OCI-LY1 (cell line): ENCODE results near the gene ANKRD27.

Source experiments
- CTCF ChIP-seq: fragments of 200-600 bp; sonication (generic), shearing (Covaris generic); IDR thresholded peaks from 2 replicates; pipeline ENCODE4 v1.5.1; 2017; ENCODE audit warnings: mild to moderate bottlenecking, antibody characterized with exemption, low read length, moderate library complexity, mixed read lengths
- EZH2 ChIP-seq: fragments of 200-600 bp; sonication (generic), shearing (Covaris generic); IDR thresholded peaks from 2 replicates; pipeline ENCODE4 v1.8.0; 2017; ENCODE audit warnings: borderline replicate concordance, mixed run types, mild to moderate bottlenecking, antibody characterized with exemption, low read length, moderate library complexity, mixed read lengths

- TF ChIP-seq EZH2 (no peak), CTCF (peak; percentile 87)
Measured at GRCh38 chr19:32599736-32600157, 75.2 kb downstream of the ANKRD27 start.
